Mesendoderm (in vitro differentiated cells): ENCODE results near the gene FIBP.

Experiments
- DNase-seq: peaks from one replicate; pipeline ENCODE4 v3.0.0; 2013
- H2AK5ac ChIP-seq: 2 replicates; pipeline ENCODE4 v1.6.1; 2013; ENCODE audit warnings: low read length, inconsistent platforms
- H2BK120ac ChIP-seq: 2 replicates; pipeline ENCODE4 v1.6.1; 2013; ENCODE audit warnings: low read depth, mild to moderate bottlenecking, low read length, moderate library complexity, mixed read lengths
- H2BK15ac ChIP-seq: replicated peaks from 2 replicates; pipeline ENCODE4 v1.6.1; 2013; ENCODE audit warnings: low read depth, mild to moderate bottlenecking, moderate library complexity
- H2BK5ac ChIP-seq: 2 replicates; pipeline ENCODE4 v1.6.1; 2013; ENCODE audit warnings: low read length, inconsistent platforms
- H3K18ac ChIP-seq: 2 replicates; pipeline ENCODE4 v1.6.1; 2013; ENCODE audit warnings: mild to moderate bottlenecking, low read length, mixed read lengths
- H3K23ac ChIP-seq: one replicate; pipeline ENCODE4 v1.6.1; 2013; ENCODE audit warnings: low read length
- H3K27ac ChIP-seq: 2 replicates; pipeline ENCODE4 v1.5.1; 2013; ENCODE audit warnings: low read depth, mild to moderate bottlenecking, inconsistent platforms, low read length, moderate library complexity
- H3K27me3 ChIP-seq: 2 replicates; pipeline ENCODE4 v1.6.1; 2013; ENCODE audit warnings: low read length, control low read depth, mild to moderate bottlenecking, inconsistent platforms; ENCODE audit not compliant: insufficient read depth, poor library complexity
- H3K36me3 ChIP-seq: 2 replicates; pipeline ENCODE4 v1.6.1; 2013; ENCODE audit warnings: low read length, inconsistent platforms; ENCODE audit not compliant: control insufficient read depth, insufficient read depth
- H3K4ac ChIP-seq: one replicate; pipeline ENCODE4 v1.6.1; 2013; ENCODE audit warnings: low read depth, mild to moderate bottlenecking, low read length, moderate library complexity
- H3K4me1 ChIP-seq: 2 replicates; pipeline ENCODE4 v1.6.1; 2013; ENCODE audit warnings: low read depth, low read length, inconsistent platforms; ENCODE audit not compliant: control insufficient read depth
- H3K4me2 ChIP-seq: 2 replicates; pipeline ENCODE4 v1.6.1; 2013; ENCODE audit warnings: low read length
- H3K4me3 ChIP-seq: 2 replicates; pipeline ENCODE4 v1.5.1; 2013; ENCODE audit warnings: mild to moderate bottlenecking, low read length
- H3K56ac ChIP-seq: one replicate; pipeline ENCODE4 v1.6.1; 2013; ENCODE audit warnings: low read length
- H3K79me1 ChIP-seq: 2 replicates; pipeline ENCODE4 v1.6.1; 2013; ENCODE audit warnings: low read length, inconsistent platforms
- H3K79me2 ChIP-seq: 2 replicates; pipeline ENCODE4 v1.6.1; 2013; ENCODE audit warnings: mild to moderate bottlenecking, low read length; ENCODE audit not compliant: control insufficient read depth, insufficient read depth
- H3K9ac ChIP-seq: 2 replicates; pipeline ENCODE4 v1.6.1; 2013; ENCODE audit warnings: low read length, inconsistent platforms
- H4K5ac ChIP-seq: one replicate; pipeline ENCODE4 v1.6.1; 2013; ENCODE audit warnings: low read length
- H4K8ac ChIP-seq: one replicate; pipeline ENCODE4 v1.6.1; 2013; ENCODE audit warnings: low read depth, mild to moderate bottlenecking, control low read depth, low read length, moderate library complexity
- WGBS: extraction: QIAGEN DNeasy Blood & Tissue Kit; methylation state at CpG from one replicate; pipeline ENCODE4 v1.1.7; 2013; ENCODE audit warnings: low lambda C conversion rate, missing lambda C conversion rate; ENCODE audit not compliant: insufficient coverage; ENCODE audit errors: extremely low coverage; 5-methylcytosine and 5-hydroxymethylcytosine counted together

FIBP gene

DNA sequence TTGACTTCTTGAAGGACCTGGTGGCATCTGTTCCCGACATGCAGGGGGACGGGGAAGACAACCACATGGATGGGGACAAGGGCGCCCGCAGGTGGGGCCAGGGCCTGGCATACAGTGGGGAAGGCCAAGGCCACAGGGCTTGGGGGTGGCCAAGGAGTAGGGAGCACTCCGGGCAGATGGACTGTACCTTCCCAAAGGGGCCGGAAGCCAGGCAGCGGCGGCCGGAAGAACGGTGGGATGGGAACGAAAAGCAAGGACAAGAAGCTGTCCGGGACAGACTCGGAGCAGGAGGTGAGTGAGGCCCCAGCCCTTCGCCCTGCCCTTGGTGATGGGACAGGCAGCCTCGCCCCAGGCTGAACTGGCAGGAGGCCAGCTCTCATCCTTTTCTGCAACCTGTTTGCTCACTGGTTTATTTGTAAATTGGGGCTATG, 32.1 kb upstream of the FIBP start:
- H3K79me1 ChIP-seq: peaks cover 17% of the 10 kb centered on the region
- H2BK15ac ChIP-seq: no peak overlapping the region
- H3K56ac ChIP-seq: peak overlapping the region; percentile 93
- no peak overlapping the region for H3K23ac ChIP-seq
- H3K18ac ChIP-seq: no peak overlapping the region
- peaks cover 3% of the 10 kb centered on the region for H3K4me1 ChIP-seq
- peaks cover 8% of the 10 kb centered on the region for H3K79me2 ChIP-seq
- no peak overlapping the region for H4K8ac ChIP-seq
- no peak overlapping the region for H4K5ac ChIP-seq
- H3K9ac ChIP-seq: peak overlapping the region; percentile 81
- H2AK5ac ChIP-seq: no peak overlapping the region
- peak overlapping the region; percentile 93 for H3K4me2 ChIP-seq
- H3K4ac ChIP-seq: no peak overlapping the region
- no CpG with 5 or more reads among the region's 15 CpGs for WGBS
- no peak overlapping the region for H2BK120ac ChIP-seq
- H3K4me3 ChIP-seq: no peak overlapping the region
- H3K27ac ChIP-seq: no peak overlapping the region
- no peak overlapping the region for H2BK5ac ChIP-seq
- no peak for DNase-seq
- no peaks in the 10 kb centered on the region for H3K27me3 ChIP-seq
- H3K36me3 ChIP-seq: no peaks in the 10 kb centered on the region

DNA sequence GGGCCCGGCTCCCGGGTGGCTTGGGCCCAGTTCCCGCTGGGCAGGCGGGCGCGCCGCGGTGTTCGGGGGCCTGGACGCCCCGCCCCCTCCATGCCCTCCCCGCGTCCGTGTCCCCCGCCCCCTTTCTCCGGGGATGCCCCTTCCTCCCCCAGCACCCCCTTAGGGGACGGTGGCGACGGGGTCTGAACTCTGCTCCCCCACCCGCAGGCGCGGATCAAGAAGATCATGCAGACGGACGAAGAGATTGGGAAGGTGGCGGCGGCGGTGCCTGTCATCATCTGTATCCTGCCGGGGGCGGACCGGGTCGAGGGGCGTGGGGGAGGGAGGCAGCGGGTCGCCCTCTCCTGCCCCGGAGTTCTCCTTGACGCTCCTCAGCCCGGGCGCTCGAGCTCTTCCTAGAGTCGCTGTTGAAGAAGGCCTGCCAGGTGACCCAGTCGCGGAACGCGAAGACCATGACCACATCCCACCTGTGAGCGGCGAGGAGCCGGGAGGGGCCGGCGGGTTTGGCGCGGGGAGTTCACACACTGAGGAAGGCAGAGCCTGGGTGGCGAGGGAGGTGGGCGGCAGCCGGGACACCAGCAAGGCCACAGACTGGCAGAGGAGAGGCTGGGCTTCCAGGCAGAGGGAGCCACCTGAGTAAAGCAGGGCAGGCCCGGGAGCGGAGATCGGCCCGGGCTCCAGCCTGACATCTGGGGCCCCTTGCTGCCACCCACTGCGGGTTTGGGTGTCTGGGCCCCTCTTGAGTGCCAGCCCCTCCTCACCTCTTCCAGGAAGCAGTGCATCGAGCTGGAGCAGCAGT, 31.5 kb upstream of the FIBP start:
- H3K27me3 ChIP-seq: no peaks in the 10 kb centered on the region
- no peak overlapping the region for H4K8ac ChIP-seq
- H3K79me2 ChIP-seq: peaks cover 8% of the 10 kb centered on the region
- peak overlapping the region; percentile 81 for H3K9ac ChIP-seq
- H3K4me2 ChIP-seq: peak overlapping the region; percentile 93
- H4K5ac ChIP-seq: no peak overlapping the region
- H2BK5ac ChIP-seq: no peak overlapping the region
- no peak overlapping the region for H2BK120ac ChIP-seq
- peak overlapping the region; percentile 28 for H3K27ac ChIP-seq
- H3K18ac ChIP-seq: peak overlapping the region; percentile 23
- WGBS: no CpG with 5 or more reads among the region's 60 CpGs
- peaks cover 17% of the 10 kb centered on the region for H3K79me1 ChIP-seq
- H3K36me3 ChIP-seq: no peaks in the 10 kb centered on the region
- H3K4me3 ChIP-seq: peak overlapping the region; percentile 74
- H3K23ac ChIP-seq: no peak overlapping the region
- H3K56ac ChIP-seq: peak overlapping the region; percentile 93
- H2AK5ac ChIP-seq: no peak overlapping the region
- DNase-seq: peak; percentile 52
- no peak overlapping the region for H3K4ac ChIP-seq
- H3K4me1 ChIP-seq: peaks cover 3% of the 10 kb centered on the region
- H2BK15ac ChIP-seq: no peak overlapping the region

DNA sequence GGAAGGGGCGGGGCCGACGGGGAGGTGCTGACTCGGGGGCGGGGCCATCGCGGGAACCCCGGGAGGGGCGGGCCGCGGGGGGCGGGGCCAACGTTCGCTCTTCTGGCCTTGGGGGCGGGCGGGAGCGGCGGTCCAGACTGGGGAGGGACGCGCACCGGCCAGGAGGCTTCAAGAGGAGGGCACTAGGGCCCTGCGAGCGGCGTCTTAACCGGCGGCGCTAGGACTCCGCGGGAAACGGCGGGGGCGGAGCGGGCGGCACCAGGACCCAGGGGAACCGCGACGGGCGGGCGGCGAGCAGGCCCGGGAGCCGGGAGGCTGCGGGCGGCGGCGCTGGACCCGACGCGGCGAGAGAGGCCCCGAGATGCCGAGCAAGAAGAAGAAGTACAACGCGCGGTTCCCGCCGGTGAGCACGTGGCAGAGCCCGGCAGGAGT, 30.9 kb upstream of the FIBP start, which contains the start of gene DRAP1:
TSS of gene DRAP1 (plus strand) at position 286 of the 432 bp plus-strand sequence. CDS start at position 362, 76 bp downstream.
- no peak within 1 kb of the TSS for H2BK5ac ChIP-seq
- peak within 1 kb of the TSS; percentile 93 for H3K4me2 ChIP-seq
- no CpG with 5 or more reads among the region's 59 CpGs for WGBS
- peaks cover 8% of the 10 kb centered on the region for H3K79me2 ChIP-seq
- no peak within 1 kb of the TSS for H2BK120ac ChIP-seq
- peak within 1 kb of the TSS; percentile 39 for H3K27ac ChIP-seq
- H3K36me3 ChIP-seq: no peaks in the 10 kb centered on the region
- H3K56ac ChIP-seq: peak within 1 kb of the TSS; percentile 96
- no peak within 1 kb of the TSS for H2BK15ac ChIP-seq
- H4K8ac ChIP-seq: no peak within 1 kb of the TSS
- peak within 1 kb of the TSS; percentile 97 for H3K9ac ChIP-seq
- peak within 1 kb of the TSS; percentile 95 for H2AK5ac ChIP-seq
- H3K27me3 ChIP-seq: no peaks in the 10 kb centered on the region
- peaks cover 17% of the 10 kb centered on the region for H3K79me1 ChIP-seq
- H3K4me1 ChIP-seq: peaks cover 3% of the 10 kb centered on the region
- peak; percentile 99 for DNase-seq
- H3K18ac ChIP-seq: peak within 1 kb of the TSS; percentile 90
- H3K4ac ChIP-seq: peak within 1 kb of the TSS; percentile 92
- H3K4me3 ChIP-seq: peak within 1 kb of the TSS; percentile 96
- no peak within 1 kb of the TSS for H4K5ac ChIP-seq
- H3K23ac ChIP-seq: peak within 1 kb of the TSS; percentile 94

DNA sequence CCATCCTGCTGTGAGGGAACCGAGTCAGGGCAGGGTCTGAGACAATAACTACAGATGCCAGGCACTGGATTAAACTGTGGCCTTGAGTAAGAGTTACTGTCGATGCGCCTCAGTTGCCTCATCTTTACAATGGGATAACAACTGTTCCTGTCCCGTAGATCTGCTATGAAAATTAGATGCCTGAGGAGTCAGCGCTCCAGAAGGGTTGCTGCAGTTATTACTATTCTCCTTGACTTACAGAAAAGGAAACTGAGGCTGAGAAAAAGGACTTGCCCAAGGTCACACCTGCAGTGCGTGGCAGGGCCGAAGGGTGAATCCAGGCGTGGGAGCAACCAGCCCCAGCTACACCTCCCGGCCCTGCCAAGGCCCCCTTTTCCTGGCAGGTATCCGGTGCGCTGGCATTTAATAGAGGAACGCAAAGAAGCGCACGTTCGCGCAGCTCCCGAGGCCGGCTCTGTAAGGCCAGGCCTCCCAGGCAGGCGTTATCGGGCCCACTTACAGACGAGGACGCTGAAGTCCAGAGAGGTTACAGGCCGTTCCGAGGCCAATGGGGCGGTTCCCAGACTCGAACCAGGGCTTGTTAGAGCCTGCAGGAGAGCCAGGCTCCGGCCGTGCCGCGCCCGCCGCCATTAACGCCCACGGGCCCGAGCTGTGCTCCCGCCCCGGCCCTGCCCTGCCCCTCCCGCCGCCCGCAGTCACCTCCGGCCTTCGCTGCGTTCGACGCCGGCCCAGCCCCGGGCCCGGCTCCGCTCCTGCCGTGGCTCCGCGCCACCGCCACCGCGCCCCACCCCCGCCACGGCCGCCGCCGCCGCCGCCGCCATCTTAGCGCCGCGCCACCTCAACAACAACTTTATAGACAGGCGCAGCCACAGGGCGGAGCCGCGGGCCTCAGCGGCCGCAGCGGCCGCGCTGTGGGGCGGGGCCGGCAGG, 30.2 kb upstream of the FIBP start, which contains the start of gene C11orf68:
TSS of gene C11orf68 (minus strand) at position 852 of the 930 bp plus-strand sequence. CDS start at position 821, 31 bp downstream.
- H3K56ac ChIP-seq: peak within 1 kb of the TSS; percentile 96
- WGBS: no CpG with 5 or more reads among the region's 77 CpGs

DNA sequence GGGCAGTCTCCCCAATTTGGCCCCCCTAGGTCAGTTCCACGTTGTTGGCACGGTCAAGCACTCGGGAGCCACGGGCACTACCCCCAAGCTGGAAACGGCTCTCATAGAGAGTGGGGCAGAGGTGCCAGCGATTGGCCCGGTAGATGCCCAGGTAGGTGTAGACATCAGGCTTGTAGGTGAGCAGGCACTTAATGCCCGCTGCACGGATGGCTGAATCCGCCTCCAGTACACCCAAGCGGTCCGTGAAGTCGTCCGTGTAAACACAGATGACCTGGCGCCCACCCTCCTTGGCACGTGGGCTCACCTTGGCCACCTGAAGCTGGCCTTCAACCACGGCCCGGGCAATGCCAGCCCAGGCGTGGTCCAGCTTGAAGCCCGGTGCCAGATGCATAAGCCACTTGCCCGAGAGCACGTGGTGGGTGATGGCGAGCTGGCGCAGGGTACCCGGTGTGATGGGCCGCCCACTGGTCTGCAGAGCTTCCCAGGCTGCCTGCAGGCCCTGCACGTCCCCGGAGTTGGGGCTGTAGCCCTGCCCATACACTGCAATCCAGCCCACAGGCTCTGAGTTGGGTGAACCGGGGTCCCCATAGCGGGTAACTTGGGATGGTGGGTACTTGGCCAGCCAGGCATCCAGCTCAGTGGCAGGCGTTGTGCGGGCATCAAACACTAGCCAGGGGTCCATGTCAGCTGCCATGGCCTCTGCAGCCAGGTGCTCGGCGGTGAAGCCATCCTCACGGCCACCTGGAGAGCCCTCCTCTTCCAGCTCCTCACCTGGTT, 29.4 kb upstream of the FIBP start:
- no peak overlapping the region for H2BK5ac ChIP-seq
- H3K4ac ChIP-seq: no peak overlapping the region
- H3K56ac ChIP-seq: peak overlapping the region; percentile 96
- WGBS: no CpG with 5 or more reads among the region's 35 CpGs
- H2BK120ac ChIP-seq: no peak overlapping the region
- no peaks in the 10 kb centered on the region for H3K27me3 ChIP-seq
- H2AK5ac ChIP-seq: peak overlapping the region; percentile 95
- peaks cover 17% of the 10 kb centered on the region for H3K79me1 ChIP-seq
- no peak overlapping the region for H4K5ac ChIP-seq
- peak overlapping the region; percentile 96 for H3K4me3 ChIP-seq
- no peak overlapping the region for H2BK15ac ChIP-seq
- H3K9ac ChIP-seq: peak overlapping the region; percentile 97
- H3K36me3 ChIP-seq: no peaks in the 10 kb centered on the region
- no peak for DNase-seq
- peaks cover 8% of the 10 kb centered on the region for H3K79me2 ChIP-seq
- no peak overlapping the region for H4K8ac ChIP-seq
- no peak overlapping the region for H3K27ac ChIP-seq
- H3K18ac ChIP-seq: no peak overlapping the region
- peaks cover 3% of the 10 kb centered on the region for H3K4me1 ChIP-seq
- peak overlapping the region; percentile 94 for H3K23ac ChIP-seq
- H3K4me2 ChIP-seq: peak overlapping the region; percentile 90

More for the DNA sequence above, 30.2 kb upstream of the FIBP start, which contains the start of gene C11orf68:
- H2BK5ac ChIP-seq: no peak within 1 kb of the TSS
- peak within 1 kb of the TSS; percentile 95 for H2AK5ac ChIP-seq
- H3K27ac ChIP-seq: peak within 1 kb of the TSS; percentile 39
- H4K5ac ChIP-seq: no peak within 1 kb of the TSS
- no peaks in the 10 kb centered on the region for H3K36me3 ChIP-seq
- H3K79me2 ChIP-seq: peaks cover 8% of the 10 kb centered on the region
- H3K4ac ChIP-seq: peak within 1 kb of the TSS; percentile 92
- peaks cover 3% of the 10 kb centered on the region for H3K4me1 ChIP-seq
- peak within 1 kb of the TSS; percentile 96 for H3K4me3 ChIP-seq
- H2BK120ac ChIP-seq: no peak within 1 kb of the TSS
- peaks cover 17% of the 10 kb centered on the region for H3K79me1 ChIP-seq
- H3K23ac ChIP-seq: peak within 1 kb of the TSS; percentile 94
- H3K18ac ChIP-seq: peak within 1 kb of the TSS; percentile 90
- H3K4me2 ChIP-seq: peak within 1 kb of the TSS; percentile 93
- H3K27me3 ChIP-seq: no peaks in the 10 kb centered on the region
- H3K9ac ChIP-seq: peak within 1 kb of the TSS; percentile 97
- no peak within 1 kb of the TSS for H2BK15ac ChIP-seq
- H4K8ac ChIP-seq: no peak within 1 kb of the TSS
- peak; percentile 69 for DNase-seq
